ENCODE results near the gene RAPGEF4. TPM values are rescaled to one million over a fixed set of nuclear protein-coding genes. Genes with fewer than 3 reads are reported as not detected.
A peak's percentile ranks its signal among the peaks of the same experiment; 100 is the strongest.
"Not testable (repeated sequence)": the region's sequence is repeated elsewhere in the genome, so short reads cannot be mapped to it uniquely, and the experiment has no call there.

The RAPGEF4 gene
- total RNA-seq, 2 donors from 2014 or later: 10.9 to 12.9 TPM

DNA sequence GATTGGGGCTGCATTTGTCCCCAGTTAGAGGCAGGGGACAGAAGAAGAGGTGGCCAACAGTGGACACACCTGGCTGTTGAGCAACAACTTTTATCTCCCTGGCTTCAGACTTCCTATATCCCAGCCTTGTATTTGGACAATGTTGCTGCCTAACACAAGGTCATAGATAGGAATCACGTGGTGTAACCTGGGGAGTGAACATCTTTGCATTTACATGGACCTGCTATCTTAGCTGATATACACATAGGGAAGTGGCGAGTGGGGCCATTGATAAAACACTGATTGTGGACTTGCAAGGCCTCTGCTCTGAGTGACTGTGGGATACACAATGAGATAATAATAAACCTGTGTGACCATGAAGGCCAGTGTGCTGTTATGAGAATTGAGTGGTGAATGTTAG, 26.9 kb downstream of the RAPGEF4 start:
- no peak for DNase-seq
- intact Hi-C loops (cut with DNase I): no loop called here
- ATAC-seq: no peak

DNA sequence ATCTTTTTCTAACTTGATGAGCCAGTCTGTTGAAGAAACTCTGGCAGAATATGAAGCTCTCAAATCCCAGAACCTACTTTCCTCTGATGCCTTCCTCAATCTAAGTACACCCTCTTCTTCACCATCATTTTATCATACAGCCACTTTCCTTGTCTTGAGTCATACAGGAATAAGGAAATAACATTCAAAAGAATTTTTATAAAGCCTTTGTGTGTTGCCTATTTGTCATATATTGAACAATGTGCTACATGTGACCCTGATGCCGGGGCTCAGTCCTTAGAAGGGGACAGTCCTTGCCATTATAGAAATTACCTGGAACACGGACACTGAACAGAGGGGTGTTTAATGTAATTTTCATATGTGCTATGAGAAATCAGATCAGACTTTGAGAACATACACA, 27.4 kb downstream of the RAPGEF4 start:
- intact Hi-C loops (cut with DNase I): no loop called here
- no peak for ATAC-seq
- no peak for DNase-seq

DNA sequence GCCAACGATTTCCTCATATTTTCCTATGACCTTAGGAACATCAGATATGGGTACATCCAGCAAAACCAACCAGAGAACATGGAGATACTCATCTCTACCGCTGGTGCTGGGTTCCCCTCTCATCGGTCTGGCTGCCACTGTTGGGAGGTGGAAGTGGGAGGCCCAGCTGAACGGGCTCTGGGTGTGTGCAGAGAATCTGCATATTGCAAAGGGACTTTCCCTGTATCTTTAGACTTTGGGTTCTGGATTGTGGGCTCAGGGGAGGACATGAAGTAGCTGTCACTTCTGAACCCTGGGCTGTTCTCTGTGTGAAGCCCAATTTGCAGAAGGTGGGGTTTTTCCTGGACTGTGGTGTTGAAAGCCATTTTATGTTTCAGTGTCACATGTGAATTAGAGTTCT, 30.0 kb downstream of the RAPGEF4 start:
- DNase-seq (no peak), ATAC-seq (no peak)
- intact Hi-C loops (cut with DNase I): no loop called here

DNA sequence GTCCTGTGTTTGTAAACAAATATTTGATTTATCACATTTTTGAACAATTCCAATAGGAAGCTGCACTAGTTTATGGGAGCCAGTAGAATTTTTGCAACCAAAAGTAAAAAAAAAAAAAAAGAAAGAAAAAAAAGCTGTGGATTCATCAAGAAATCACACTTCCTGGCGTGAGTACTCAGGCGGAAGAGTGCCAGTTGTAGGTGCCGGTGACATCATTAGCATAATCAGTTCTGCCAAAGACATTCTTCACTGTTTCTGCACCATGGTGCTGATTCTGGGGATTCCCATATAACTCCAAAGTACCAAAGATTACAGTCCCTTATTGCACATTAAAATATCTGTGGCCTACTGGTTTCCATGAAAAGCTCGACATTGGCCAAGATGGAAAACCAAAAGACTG, 32.8 kb downstream of the RAPGEF4 start:
- intact Hi-C loops (cut with DNase I): no loop called here

DNA sequence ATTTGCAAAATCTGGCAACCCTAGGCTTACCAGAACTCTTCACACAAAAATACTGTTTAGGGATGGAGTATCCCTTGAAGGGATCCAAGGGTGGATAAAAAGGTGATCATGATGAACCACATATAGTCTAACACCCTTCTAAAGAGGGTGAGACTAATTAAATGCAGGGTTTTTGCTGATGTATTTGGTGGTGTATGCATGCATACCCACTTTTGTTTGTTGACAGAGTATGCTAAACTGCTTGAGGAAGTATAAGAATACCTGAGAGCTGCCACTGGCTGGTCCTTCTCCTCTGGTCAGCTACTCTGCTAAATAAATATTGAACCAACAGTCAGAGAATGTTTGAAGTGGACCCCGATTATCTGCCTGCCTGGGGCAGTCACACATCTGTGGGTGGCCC, 34.2 kb downstream of the RAPGEF4 start:
- no peak for DNase-seq
- no peak for ATAC-seq
- intact Hi-C loops (cut with DNase I): no loop called here

More for the DNA sequence above, 32.8 kb downstream of the RAPGEF4 start:
- DNase-seq: no peak
- ATAC-seq: no peak

DNA sequence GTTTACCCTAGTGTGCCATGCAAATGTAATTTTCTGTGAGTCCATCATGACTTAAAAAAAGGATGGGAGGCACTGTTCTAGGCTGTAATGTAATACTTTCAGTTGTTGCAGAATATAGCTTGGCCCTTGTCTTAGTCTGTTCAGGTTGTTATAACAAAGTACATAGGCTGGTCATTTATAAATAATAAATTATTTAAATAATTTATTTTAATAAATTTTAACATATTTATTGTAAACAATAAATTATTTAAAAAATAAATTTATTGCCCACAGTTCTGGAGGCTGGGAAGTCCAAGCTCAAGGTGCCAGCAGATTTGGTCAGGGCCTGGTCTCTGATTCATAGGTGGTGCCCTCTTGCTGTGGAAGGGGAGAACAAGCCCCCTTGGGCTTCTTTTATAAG, 35.2 kb downstream of the RAPGEF4 start:
- no peak for ATAC-seq
- intact Hi-C loops (cut with DNase I): no loop called here

DNA sequence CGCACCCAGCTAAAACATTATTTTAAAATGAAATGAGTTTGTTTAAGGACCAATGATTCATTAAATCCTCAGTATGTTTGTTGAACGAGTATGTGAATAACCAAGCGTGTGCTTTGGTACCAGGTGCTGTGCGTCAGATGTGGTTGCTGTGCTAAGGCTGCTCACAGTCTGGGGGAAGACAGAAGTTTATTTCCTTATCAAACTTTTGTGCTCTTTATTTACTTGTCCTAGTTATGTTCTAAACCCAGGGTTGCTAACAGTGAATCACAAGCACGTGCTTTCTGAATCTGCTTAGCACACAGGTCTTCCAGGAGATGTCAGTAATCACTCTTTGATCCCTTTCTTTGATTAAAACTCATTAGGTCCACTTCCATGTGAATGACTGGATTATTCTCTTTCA, 37.0 kb downstream of the RAPGEF4 start:
- intact Hi-C loops (cut with DNase I): no loop called here
- ATAC-seq: no peak
- DNase-seq: no peak

More for the DNA sequence above, 35.2 kb downstream of the RAPGEF4 start:
- no peak for DNase-seq

DNA sequence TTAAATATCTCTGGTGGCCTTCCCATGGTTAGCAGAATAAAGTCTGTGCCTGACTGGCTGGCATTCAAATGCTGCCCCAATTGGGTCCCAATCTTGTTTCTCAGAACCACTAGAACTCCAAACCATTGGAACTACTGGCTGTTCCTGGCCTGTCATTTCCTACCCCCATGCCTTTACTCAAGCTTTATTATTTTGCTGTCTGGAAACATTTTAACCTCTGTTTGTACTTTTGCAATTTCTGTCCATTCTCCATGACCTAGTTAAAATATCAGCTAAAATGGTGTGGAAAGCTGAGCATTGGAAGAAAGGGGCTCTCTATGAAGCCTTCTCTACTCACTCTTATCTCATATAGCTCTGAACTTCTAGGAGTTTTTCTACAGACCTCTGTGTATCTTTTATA, 38.7 kb downstream of the RAPGEF4 start:
- intact Hi-C loops (cut with DNase I): no loop called here
- no peak for ATAC-seq
- DNase-seq: no peak

DNA sequence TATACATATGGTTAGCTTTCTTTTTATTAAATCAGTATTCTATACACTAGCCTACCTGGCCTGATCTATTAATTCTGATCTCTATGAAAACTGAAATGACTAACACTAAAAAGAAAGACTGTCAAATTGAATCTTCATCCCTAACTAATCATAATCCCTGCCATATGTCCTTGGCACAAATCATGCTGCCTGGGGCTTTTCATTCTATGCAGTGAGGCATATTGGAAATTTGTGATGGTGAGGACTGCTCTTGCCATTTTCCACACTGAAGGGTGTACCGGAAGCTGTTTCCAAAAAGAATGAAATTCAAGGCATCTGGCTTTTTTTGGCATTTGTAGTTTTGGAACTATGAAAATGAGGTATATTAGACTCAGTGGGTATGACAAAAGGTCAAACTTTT, 39.7 kb downstream of the RAPGEF4 start:
- intact Hi-C loops (cut with DNase I): no loop called here
- DNase-seq (no peak), ATAC-seq (no peak)

DNA sequence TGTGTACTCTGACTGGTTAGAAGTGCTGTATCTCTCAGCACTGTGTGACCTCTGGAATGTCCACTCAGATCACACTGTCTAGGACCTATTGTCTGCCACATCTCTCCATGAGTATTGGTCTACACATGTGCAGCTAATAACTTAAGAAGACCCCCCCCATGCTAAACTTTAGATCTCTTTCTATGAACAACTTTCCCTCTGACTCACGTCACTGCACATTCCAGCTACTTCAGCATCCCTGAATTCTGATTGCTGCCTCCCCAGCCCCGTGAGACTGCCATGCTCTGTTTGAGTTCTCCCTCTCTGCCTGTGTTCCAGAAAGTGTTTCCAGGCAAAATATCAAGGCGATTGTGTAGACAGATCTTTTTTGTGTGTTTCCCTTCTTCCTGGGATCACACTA, 41.8 kb downstream of the RAPGEF4 start:
- ATAC-seq (no peak), DNase-seq (no peak)
- intact Hi-C loops (cut with DNase I): no loop called here

DNA sequence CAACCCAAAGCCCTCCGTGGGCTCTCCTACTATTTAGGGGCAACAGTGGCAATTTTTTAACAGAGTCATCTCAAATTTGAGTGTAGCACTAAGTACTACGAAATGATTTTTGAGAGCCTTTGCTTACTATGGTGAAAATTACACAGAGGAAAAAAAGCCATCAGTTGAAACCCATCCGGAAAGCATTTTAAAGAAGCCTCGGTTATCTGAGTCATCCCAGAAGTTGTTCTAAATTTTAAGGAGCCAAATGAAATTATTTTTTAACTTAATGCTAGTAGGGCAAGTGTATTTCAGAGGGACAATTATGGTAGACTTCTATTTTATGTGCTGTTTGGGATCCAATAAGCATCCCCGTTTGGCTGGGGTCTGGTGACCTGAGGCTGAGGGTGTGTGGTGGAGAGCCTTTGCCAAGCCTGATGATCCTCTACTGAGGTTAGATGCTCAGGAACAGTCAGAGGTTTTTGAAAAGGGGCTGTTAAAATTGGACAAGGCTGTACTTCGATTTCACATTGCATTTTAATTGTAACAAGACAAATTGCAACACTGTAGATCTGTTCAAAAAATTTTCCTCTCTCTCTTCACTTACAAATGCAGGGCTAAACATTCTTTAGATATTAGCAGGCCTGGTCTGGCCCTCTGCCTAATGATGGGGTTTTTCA, 47.0 kb downstream of the RAPGEF4 start:
- intact Hi-C loops (cut with DNase I): loop anchor here in 1 of 2 donors (10.0 kb wide), 1 partner anchor 78 kb away; no protein-coding TSS in a partner anchor
- no peak for DNase-seq
- peak; percentile 47 to 73 for ATAC-seq

DNA sequence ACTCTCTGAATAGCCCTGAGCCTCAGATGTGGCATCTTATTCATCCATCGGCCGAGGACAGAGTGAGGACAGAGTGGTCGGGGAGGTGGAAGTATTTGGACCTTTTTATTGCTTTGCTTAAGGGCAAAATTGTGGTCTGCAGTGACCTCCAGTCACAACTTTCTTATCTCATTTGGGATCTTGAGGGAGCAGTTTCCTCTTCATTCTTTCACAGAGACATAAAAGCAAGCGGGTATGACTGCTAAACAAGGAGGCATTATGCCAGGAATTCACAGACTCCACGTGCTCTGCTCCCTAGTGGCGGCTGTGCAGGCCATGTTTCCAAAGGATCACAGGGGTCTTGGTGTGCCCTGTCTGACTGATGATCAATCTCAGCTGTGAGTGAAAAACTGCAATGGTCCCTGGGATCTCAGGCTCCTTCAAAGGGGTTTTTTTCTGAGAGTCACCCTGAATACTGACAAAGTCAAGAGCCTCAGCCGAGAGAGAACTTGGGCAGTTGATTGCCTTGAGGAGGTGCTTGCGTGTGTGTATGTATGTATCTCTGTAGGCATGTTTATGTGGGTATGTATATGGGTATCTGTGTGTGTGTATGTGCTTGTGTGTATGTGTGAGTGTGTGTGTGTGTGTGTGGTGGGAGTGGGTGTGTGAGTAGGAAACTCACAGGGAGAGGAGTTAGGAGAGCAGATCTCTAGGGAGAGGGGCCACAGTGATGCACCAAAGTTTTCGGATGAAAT, 47.7 kb downstream of the RAPGEF4 start:
- DNase-seq: no peak
- intact Hi-C loops (cut with DNase I): loop anchor here in 1 of 2 donors (10.0 kb wide), 1 partner anchor 79 kb away; no protein-coding TSS in a partner anchor
- peak; percentile 60 to 82 for ATAC-seq

DNA sequence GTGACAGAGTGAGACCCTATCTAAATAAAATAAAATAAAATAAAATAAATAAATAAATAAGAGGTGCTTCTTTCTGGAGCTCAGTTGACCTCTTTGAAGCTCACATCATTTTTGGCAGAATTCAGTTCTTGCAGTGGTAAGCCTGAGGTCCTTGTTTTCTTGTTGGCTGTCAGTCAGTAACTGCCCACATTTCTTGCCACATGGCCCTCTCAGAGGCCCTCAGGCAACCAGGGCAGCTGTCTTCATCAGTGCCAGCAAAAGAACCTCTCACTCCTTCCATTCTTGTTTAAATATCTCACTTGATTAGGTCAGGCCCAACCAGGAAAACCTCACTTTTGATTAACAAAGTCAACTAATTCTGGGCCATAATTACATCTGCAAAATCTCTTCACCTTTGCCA, 53.2 kb downstream of the RAPGEF4 start:
- intact Hi-C loops (cut with DNase I): loop anchor here in 1 of 2 donors (10.0 kb wide), 1 partner anchor 84 kb away; no protein-coding TSS in a partner anchor
- DNase-seq (no peak), ATAC-seq (no peak)

DNA sequence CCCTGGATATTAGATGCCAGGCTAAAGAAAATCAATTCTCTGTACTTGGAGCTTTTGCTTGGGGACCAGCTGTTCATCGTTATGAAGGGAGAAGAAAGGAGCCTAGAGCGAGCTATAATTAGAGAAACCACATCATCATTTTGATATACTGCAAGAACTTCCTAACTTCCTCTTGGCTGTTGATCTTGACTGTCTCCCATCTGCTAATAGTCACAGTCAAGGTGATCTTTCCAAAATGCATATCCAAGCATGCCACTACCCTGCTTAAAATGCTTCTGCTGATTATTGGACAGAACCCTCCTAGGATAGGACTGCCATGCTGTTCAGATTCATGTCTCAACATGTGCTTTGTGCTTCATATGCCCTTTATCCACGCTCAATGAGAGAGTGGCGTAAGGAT, 54.8 kb downstream of the RAPGEF4 start:
- ATAC-seq: peak in 1 of 2 donors; percentile 30
- intact Hi-C loops (cut with DNase I): no loop called here
- no peak for DNase-seq

DNA sequence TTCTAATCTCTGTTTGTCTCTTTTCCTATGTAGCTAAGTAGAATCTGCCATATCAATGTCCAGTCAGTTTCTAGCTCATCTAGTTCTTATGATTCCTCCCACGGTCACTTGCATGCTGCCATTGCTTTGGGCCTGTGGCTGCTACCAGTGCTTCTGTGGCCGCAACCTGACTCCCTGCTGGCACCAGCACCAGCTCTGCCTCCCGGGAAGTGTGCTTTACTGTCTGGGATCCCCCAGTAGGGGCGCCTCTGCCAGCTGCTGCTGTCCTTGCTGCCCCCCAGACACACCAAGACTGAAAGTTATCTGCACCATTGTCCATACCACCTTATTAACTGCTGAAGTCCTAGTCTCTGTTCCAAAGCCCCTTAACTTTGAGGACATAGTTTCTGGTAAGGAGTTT, 56.3 kb downstream of the RAPGEF4 start:
- intact Hi-C loops (cut with DNase I): no loop called here
- ATAC-seq (no peak), DNase-seq (no peak)

DNA sequence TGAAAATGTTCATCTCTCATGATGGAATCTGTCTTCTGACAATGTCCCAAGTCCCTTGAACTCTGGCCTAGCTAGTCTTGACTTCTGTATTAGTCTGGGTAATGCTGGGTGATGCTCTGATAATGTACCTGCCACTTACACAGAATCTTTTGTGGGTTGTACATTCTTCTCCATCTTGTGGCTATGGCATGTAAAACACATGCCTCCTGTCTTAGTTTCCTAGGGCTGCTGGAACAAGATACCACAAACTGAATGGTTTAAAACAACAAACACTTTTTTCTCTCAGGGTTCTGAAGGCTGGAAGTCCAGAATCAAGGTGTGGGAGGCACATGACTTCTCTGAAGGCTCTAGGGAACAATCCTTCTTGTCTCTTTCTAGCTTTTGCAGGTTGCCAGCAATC, 57.1 kb downstream of the RAPGEF4 start:
- intact Hi-C loops (cut with DNase I): no loop called here
- ATAC-seq (no peak), DNase-seq (no peak)

DNA sequence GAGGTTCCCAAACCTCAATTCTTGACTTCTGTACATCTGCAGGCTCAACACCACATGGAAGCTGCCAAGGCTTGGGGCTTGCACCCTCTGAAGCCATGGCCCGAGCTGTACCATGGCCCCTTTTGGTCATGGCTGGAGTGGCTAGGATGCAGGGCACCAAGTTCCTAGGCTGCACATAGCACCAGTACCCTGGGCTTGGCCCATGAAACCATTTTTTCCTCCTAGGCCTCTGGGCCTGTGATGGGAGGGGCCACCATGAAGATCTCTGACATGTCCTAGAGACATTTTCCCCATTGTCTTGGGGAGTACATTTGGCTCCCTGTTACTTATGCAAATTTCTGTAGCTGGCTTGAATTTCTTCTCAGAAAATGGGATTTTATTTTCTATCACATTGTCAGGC, 67.7 kb downstream of the RAPGEF4 start:
- not testable (repeated sequence) for ATAC-seq

DNA sequence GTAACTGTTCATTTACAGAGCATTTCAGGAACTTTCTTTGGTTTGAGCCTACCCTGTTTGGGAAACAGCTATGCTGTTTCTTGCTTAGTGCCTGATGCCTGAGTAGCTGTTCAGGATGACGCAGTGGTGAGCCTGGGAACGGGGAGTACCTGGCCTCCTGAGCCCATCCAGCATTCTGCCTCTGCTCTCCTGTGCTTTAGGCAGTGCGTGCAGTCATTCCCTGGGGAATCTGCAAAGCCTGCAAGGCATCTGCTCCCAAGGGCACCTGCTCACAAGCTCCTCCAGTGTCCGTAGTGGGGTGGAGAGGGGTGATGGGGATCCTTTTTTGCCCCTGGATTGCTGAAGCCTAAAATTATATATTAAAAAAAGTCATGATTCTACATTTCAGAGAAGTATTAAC, 68.8 kb downstream of the RAPGEF4 start:
- intact Hi-C loops (cut with DNase I): loop anchor here in 1 of 2 donors (10.0 kb wide), 1 partner anchor 410 kb away; no protein-coding TSS in a partner anchor
- ATAC-seq (no peak), DNase-seq (no peak)

More for the DNA sequence above, 67.7 kb downstream of the RAPGEF4 start:
- not testable (repeated sequence) for DNase-seq
- intact Hi-C loops (cut with DNase I): loop anchor here in 1 of 2 donors (10.0 kb wide), 1 partner anchor 411 kb away; no protein-coding TSS in a partner anchor

DNA sequence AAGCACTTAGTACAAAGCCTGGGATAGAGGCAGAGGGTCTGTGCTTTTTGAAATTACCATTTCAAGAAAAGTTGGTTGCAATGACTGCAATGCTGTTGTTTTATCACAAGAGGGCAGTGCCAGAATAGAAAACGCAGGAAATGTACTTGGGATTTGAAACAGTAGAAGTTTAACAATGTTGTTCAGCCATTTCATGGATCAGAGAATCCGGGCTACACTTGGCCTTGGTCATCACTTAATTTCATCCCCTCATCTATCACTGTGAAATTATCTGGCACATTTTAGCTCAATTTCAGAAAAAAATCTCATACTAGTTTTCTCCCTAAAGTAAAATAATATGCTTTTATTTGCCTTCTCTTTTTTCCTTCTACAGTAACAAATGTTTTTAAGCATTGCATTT, 70.8 kb downstream of the RAPGEF4 start:
- intact Hi-C loops (cut with DNase I): loop anchor here in 1 of 2 donors (2.0 to 10.0 kb wide), 2 partner anchors 124 to 408 kb away; no protein-coding TSS in a partner anchor
- DNase-seq: no peak
- ATAC-seq: peak; percentile 54 to 55

DNA sequence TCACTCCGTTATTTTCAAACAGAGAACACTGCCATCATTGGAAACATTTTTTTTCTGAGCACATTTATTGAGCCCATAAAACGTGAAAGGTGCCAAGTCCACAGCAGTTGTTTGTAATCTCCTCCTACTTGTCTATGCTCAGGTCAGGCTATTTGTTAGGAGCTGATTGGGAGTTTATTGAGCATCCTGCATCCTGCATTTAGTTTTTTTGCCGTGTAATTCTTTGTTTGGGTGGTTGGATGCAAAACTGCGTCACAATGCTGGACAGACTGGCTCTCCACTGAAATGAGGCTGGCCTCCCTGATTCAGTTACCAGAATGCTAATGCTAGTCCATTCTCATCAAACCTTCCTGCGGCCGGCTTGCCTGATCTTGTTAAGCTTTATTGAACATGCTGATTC, 71.4 kb downstream of the RAPGEF4 start:
- DNase-seq: no peak
- no peak for ATAC-seq
- intact Hi-C loops (cut with DNase I): loop anchor here in 1 of 2 donors (2.0 to 10.0 kb wide), 2 partner anchors 124 to 408 kb away; no protein-coding TSS in a partner anchor

All from left cardiac atrium (tissue), 4 donors.